IMR-90 (cell line): ENCODE data around the gene MEF2D. TPM values are rescaled to one million over a fixed set of nuclear protein-coding genes. Genes with fewer than 3 reads are reported as not detected.

Source experiments
- ATAC-seq: fragments of 200-7000 bp; cut with Tn5 transposase; 2 replicates; pipeline ENCODE4 v1.9.1; 2020; ENCODE audit warnings: low read depth, mild to moderate bottlenecking, moderate library complexity
- BruUV-seq: library from RNA; stranded (reverse); fragments of 400-500 nt; replicated peaks from 2 replicates; lab custom pipeline; 2021; lab: Mats Ljungman, UMichigan
- CTCF ChIA-PET: fragments of 300-600 bp; formaldehyde crosslinking; extraction: SDS; loops from one replicate; lab custom pipeline; 2021; ENCODE audit warnings: antibody characterized with exemption; lab: Yijun Ruan, JAX
- POLR2A ChIA-PET: fragments of 300-600 bp; sonication (Branson Sonifier 250); formaldehyde crosslinking; loops from one replicate; lab custom pipeline; 2022; ENCODE audit warnings: antibody characterized with exemption; ENCODE audit not compliant: unreplicated experiment; lab: Charles Lee
- DNase-seq: peaks from one replicate; pipeline ENCODE4 v3.0.0; 2013
- H2AFZ ChIP-seq: replicated peaks from 2 replicates; pipeline ENCODE3; 2013; ENCODE audit warnings: low read length, mild to moderate bottlenecking; ENCODE audit not compliant: poor library complexity
- H2AK5ac ChIP-seq: 2 replicates; pipeline ENCODE4 v1.6.1; 2013; ENCODE audit warnings: low read depth, low read length, inconsistent platforms
- H2AK9ac ChIP-seq: replicated peaks from 2 replicates; pipeline ENCODE3; 2013; ENCODE audit warnings: mild to moderate bottlenecking, low read depth, low read length, moderate library complexity; ENCODE audit not compliant: poor library complexity
- H2BK120ac ChIP-seq: 2 replicates; pipeline ENCODE4 v1.6.1; 2013; ENCODE audit warnings: low read depth, low read length, inconsistent platforms
- H2BK15ac ChIP-seq: 3 replicates; pipeline ENCODE4 v1.6.1; 2013; ENCODE audit warnings: low read depth, low read length, inconsistent platforms
- H2BK20ac ChIP-seq: 2 replicates; pipeline ENCODE4 v1.6.1; 2013; ENCODE audit warnings: low read depth, mild to moderate bottlenecking, inconsistent platforms, low read length, moderate library complexity
- H2BK5ac ChIP-seq: 2 replicates; pipeline ENCODE4 v1.6.1; 2013; ENCODE audit warnings: mild to moderate bottlenecking, low read depth, low read length, inconsistent platforms; ENCODE audit not compliant: poor library complexity, severe bottlenecking
- H3K14ac ChIP-seq: replicated peaks from 2 replicates; pipeline ENCODE4 v1.6.1; 2013; ENCODE audit warnings: low read depth, low read length, inconsistent platforms
- H3K18ac ChIP-seq: 2 replicates; pipeline ENCODE4 v1.6.1; 2013; ENCODE audit warnings: low read depth, low read length, control low read depth
- H3K23ac ChIP-seq: 2 replicates; pipeline ENCODE4 v1.6.1; 2013; ENCODE audit warnings: low read depth, low read length, inconsistent platforms
- H3K27ac ChIP-seq: 2 replicates; pipeline ENCODE4 v1.5.1; 2013; ENCODE audit warnings: mild to moderate bottlenecking, control low read depth, low read length; ENCODE audit not compliant: insufficient read depth
- H3K27me3 ChIP-seq: 2 replicates; pipeline ENCODE4 v1.6.1; 2013; ENCODE audit warnings: low read length; ENCODE audit not compliant: control insufficient read depth, insufficient read depth
- H3K36me3 ChIP-seq: 2 replicates; pipeline ENCODE4 v1.6.1; 2013; ENCODE audit warnings: low read length, mixed read lengths; ENCODE audit not compliant: control insufficient read depth, insufficient read depth
- H3K4ac ChIP-seq: 2 replicates; pipeline ENCODE4 v1.6.1; 2013; ENCODE audit warnings: low read depth, low read length, inconsistent platforms
- H3K4me1 ChIP-seq: 2 replicates; pipeline ENCODE4 v1.6.1; 2013; ENCODE audit warnings: low read length, mixed read lengths; ENCODE audit not compliant: control insufficient read depth, insufficient read depth
- H3K4me2 ChIP-seq: 2 replicates; pipeline ENCODE4 v1.6.1; 2013; ENCODE audit warnings: low read depth, mild to moderate bottlenecking, control low read depth, low read length, moderate library complexity
- H3K4me3 ChIP-seq: 2 replicates; pipeline ENCODE4 v1.5.1; 2013; ENCODE audit warnings: low read depth, mild to moderate bottlenecking, control low read depth, low read length, moderate library complexity; ENCODE audit not compliant: insufficient read depth
- H3K56ac ChIP-seq: 2 replicates; pipeline ENCODE4 v1.6.1; 2013; ENCODE audit warnings: low read length, inconsistent platforms; ENCODE audit not compliant: insufficient read depth; ENCODE audit errors: extremely low read depth
- H3K79me1 ChIP-seq, 2 experiments: 2 replicates each; pipeline ENCODE4 v1.6.1; 2013; ENCODE audit warnings: low read length in 2 of 2, inconsistent platforms in 1 of 2, low read depth in 1 of 2
- H3K9ac ChIP-seq: 2 replicates; pipeline ENCODE4 v1.6.1; 2013; ENCODE audit warnings: low read depth, low read length, control low read depth
- H3K9me1 ChIP-seq: 2 replicates; pipeline ENCODE4 v1.6.1; 2013; ENCODE audit warnings: low read length, inconsistent platforms; ENCODE audit not compliant: insufficient read depth
- H3K9me3 ChIP-seq: 2 replicates; pipeline ENCODE4 v1.6.1; 2013; ENCODE audit warnings: low read length; ENCODE audit not compliant: control insufficient read depth, insufficient read depth
- H4K20me1 ChIP-seq: 2 replicates; pipeline ENCODE4 v1.6.1; 2013; ENCODE audit warnings: low read length, inconsistent platforms; ENCODE audit not compliant: insufficient read depth
- H4K5ac ChIP-seq: 2 replicates; pipeline ENCODE4 v1.6.1; 2013; ENCODE audit warnings: mild to moderate bottlenecking, low read depth, low read length, control low read depth
- H4K8ac ChIP-seq, 2 experiments: 2 replicates each; pipeline ENCODE4 v1.6.1; 2013; ENCODE audit warnings: low read depth in 2 of 2, low read length in 2 of 2, control low read depth in 1 of 2, inconsistent platforms in 1 of 2
- H4K91ac ChIP-seq: 2 replicates; pipeline ENCODE4 v1.6.1; 2013; ENCODE audit warnings: low read depth, low read length, inconsistent platforms; ENCODE audit not compliant: insufficient read depth
- CEBPB ChIP-seq: IDR thresholded peaks from 2 replicates; pipeline ENCODE4 v1.6.1; 2012; ENCODE audit warnings: low read depth, low read length, improper control_type of control experiment
- CTCF ChIP-seq: conservative IDR thresholded peaks from 2 replicates; pipeline ENCODE4 v1.5.1; 2012; ENCODE audit warnings: mild to moderate bottlenecking, low read depth, low read length, improper control_type of control experiment
- FOS ChIP-seq: fragments of 150-350 bp; IDR thresholded peaks from 2 replicates; pipeline ENCODE4 v1.6.1; 2016; ENCODE audit warnings: low read depth, low read length
- MXI1 ChIP-seq: IDR thresholded peaks from 2 replicates; pipeline ENCODE4 v1.6.1; 2012; ENCODE audit warnings: low read depth, mild to moderate bottlenecking, low read length, moderate library complexity, borderline replicate concordance
- POLR2A ChIP-seq: IDR thresholded peaks from 2 replicates; pipeline ENCODE4 v1.6.1; 2012; ENCODE audit warnings: mild to moderate bottlenecking, low read depth, low read length
- SMC3 ChIP-seq: fragments of 150-350 bp; IDR thresholded peaks from 2 replicates; pipeline ENCODE4 v1.6.1; 2016; ENCODE audit warnings: low read depth, mild to moderate bottlenecking, antibody characterized with exemption, low read length, moderate library complexity
- WGBS, 2 experiments: methylation state at CpG; one replicate each; pipeline versions ENCODE4 v1.1.5 to v1.1.7; 2013; ENCODE audit warnings: missing lambda C conversion rate in 2 of 2; ENCODE audit not compliant: insufficient read length in 1 of 2; ENCODE audit errors: extremely low coverage in 2 of 2; 5-methylcytosine and 5-hydroxymethylcytosine counted together
- dilution Hi-C: fragments of 300-500 bp; cut with HindIII; formaldehyde crosslinking; loops from one replicate; pipeline ENCODE4 v1.14.3; 2018; ENCODE audit warnings: low sequenced_read_pairs; ENCODE audit not compliant: unreplicated experiment
- in situ Hi-C: fragments of 300-500 bp; cut with MboI; formaldehyde crosslinking; loops from 3 replicates; pipeline ENCODE4 v1.14.3; 2019; ENCODE audit warnings: low sequenced_read_pairs, inconsistent platforms, mixed read lengths
- intact Hi-C: fragments of 100-400 bp; cut with micrococcal nuclease; formaldehyde crosslinking; loops from 2 replicates; pipeline ENCODE4 v1.10.0; 2022
- polyA plus RNA-seq, 3 experiments: library from polyadenylated mRNA; depleted of rRNA; stranded (reverse); fragments of >200 nt; gene quantifications; 2 replicates each; pipeline ENCODE4 v1.2.3, GENCODE V29; 2012; ENCODE audit warnings: low replicate concordance in 1 of 3
- total RNA-seq: library from RNA; depleted of rRNA; stranded (reverse); fragments of >200 nt; gene quantifications from 2 replicates; pipeline ENCODE4 v1.2.3, GENCODE V29; 2012
- TF ChIP-seq, protein P1 (sequence below): fragments of 150-350 bp; IDR thresholded peaks from 2 replicates; pipeline ENCODE4 v1.6.1; 2016; ENCODE audit warnings: low read depth, mild to moderate bottlenecking, low read length, moderate library complexity, borderline replicate concordance

The MEF2D gene
- total and polyA plus RNA-seq, 2 of the 4 experiments (the other 2 are of a cell fraction) = 2.9 to 20.0 TPM

DNA sequence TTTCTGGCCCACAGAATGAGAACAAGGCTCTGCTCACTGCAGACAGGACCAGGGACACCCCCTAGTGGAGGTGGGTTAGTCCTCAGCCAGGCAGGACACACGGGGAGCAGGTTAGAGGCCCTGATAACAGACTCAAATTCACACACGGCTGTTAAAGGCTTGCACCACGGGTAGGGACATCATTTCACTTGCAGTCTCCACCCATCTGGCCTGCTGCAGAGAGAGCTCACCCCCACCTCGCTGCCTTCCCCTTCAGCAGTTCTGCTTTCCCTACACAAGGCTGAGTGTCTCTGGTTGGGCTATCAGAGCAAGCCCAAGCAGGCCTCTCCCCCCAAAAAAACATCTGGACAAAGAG, 20.6 kb downstream of the MEF2D start:
- POLR2A ChIA-PET = interaction anchor here (0.5 kb wide), 1 partner anchor 20 kb away, joined by 8 read pairs; the partner anchor contains the start of gene MEF2D
- Histone ChIP-seq H2BK15ac (no peak overlapping the region), H2AK5ac (no peak overlapping the region), H3K27me3 (no peaks in the 10 kb centered on the region), H3K23ac (no peak overlapping the region), H3K27ac (no peak overlapping the region), H3K14ac (no peak overlapping the region), H3K9me3 (no peaks in the 10 kb centered on the region), H3K4me3 (no peak overlapping the region), H2BK5ac (no peak overlapping the region), H2AK9ac (no peak overlapping the region), H4K5ac (no peak overlapping the region), H3K4me1 (peaks cover 37% of the 10 kb centered on the region), H2AFZ (no peak overlapping the region), H3K4ac (no peak overlapping the region), H3K56ac (no peak overlapping the region), H4K20me1 (peaks cover 92% of the 10 kb centered on the region), H2BK120ac (no peak overlapping the region), H3K4me2 (no peak overlapping the region), H3K79me1 (peaks cover 30 to 94% of the 10 kb centered on the region in 2 experiments), H3K9me1 (peaks cover 46% of the 10 kb centered on the region), H3K18ac (no peak overlapping the region), H3K9ac (no peak overlapping the region), H3K36me3 (peaks cover 76% of the 10 kb centered on the region), H4K91ac (no peak overlapping the region), H2BK20ac (no peak overlapping the region), H4K8ac (no peak overlapping the region)
- CTCF ChIA-PET = interaction anchor here (0.6 to 1.1 kb wide), 7 partner anchors 10 to 91 kb away, joined by 3 to 6 read pairs (median 3); no protein-coding TSS in a partner anchor
- in situ Hi-C loops = no loop called here
- no peak for DNase-seq
- intact Hi-C loops = loop anchor here (1.0 to 5.0 kb wide), 2 partner anchors 91 to 112 kb away; partner anchors contain the start of gene NAXE
- ATAC-seq = no peak
- TF ChIP-seq POLR2A (no peak), SMC3 (no peak), MXI1 (no peak), CTCF (peak; percentile 21; the same call in 1 of the 2 replicates), FOS (no peak), CEBPB (no peak)
- TF ChIP-seq, protein P1, sequence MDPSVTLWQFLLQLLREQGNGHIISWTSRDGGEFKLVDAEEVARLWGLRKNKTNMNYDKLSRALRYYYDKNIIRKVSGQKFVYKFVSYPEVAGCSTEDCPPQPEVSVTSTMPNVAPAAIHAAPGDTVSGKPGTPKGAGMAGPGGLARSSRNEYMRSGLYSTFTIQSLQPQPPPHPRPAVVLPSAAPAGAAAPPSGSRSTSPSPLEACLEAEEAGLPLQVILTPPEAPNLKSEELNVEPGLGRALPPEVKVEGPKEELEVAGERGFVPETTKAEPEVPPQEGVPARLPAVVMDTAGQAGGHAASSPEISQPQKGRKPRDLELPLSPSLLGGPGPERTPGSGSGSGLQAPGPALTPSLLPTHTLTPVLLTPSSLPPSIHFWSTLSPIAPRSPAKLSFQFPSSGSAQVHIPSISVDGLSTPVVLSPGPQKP = no peak
- dilution Hi-C loops = no loop called here
- BruUV-seq = no TSS peak
- WGBS, 2 experiments = no CpG with 5 or more reads among the region's 4 CpGs
